GM18861 (cell line): ENCODE results near the gene DEPDC5.
"Not testable (repeated sequence)": the region's sequence is repeated elsewhere in the genome, so short reads cannot be mapped to it uniquely, and the experiment has no call there.

Experiments
- ATAC-seq: cut with Tn5 transposase; IDR thresholded peaks from one replicate; pipeline ENCODE4 v1.9.1; 2021; ENCODE audit not compliant: unreplicated experiment

The DEPDC5 gene

DNA sequence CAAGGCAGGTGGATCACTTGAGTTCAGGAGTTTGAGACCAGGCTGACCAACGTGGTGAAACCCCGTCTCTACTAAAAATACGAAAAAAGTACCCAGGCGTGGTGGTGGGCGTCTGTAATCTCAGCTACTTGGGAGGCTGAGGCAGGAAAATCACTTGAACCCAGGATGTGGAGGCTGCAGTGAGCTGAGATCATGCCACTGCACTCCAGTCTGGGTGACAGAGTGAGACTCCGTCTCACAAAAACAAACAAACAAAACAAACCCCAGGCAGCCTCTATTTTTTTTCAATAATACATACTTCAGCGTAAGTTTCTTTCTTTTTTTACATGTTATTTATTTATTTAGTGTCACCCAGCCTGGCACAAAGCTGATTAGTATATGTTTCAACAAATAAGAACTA lies 60.1 kb downstream of the DEPDC5 start:
- ATAC-seq, result not testable (repeated sequence)

DNA sequence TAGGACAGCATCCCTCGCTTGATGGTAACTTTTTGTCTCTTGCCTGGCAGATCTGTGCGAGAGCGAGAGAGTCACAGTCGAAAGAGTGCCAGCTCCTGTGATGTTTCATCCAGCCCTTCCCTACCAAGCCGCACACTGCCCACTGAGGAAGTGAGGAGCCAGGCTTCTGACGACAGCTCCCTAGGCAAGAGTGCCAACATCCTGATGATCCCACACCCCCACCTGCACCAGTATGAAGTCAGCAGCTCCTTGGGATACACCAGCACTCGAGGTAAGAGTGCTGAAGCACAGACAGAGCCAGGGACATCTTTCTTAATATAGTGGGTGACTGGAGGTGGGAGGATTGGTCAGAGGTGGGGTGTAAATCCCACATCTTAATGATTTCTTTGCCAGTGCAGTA lies 61.1 kb downstream of the DEPDC5 start:
- ATAC-seq, result no peak

DNA sequence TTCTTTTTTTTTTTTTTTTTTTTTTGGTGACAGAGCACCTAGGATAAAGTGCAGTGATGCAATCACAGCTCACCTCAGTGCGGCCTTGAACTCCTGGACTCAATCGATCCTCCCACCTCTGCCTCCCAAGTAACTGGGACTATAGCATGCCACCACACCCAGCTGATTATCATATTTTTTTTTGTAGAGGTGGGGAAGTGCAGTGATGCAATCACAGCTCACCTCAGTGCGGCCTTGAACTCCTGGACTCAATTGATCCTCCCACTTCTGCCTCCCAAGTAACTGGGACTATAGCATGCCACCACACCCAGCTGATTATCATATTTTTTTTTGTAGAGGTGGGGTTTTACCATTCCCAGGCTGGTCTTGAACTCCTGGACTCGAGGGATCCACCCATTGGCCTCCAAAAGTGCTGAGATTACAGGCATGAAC lies 61.6 kb downstream of the DEPDC5 start:
- not testable (repeated sequence) for ATAC-seq

DNA sequence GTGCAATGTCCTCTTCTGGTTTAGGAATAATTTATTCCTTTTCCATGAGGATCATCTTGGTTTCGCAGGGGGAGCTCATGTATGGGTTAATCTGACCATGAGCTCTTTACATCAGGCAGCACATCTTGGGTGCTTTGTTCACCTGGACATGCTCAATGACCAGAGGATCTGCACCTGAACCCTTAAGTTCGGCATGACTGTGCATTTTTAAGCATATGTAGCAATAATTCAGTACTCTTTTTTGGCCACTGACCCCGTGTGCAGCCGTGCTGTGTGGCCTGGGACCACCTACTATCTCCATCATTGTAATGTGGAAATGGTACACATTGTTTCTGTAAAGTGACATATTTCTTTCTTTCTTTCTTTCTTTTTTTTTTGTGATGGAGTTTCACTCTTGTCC lies 62.9 kb downstream of the DEPDC5 start:
- ATAC-seq, result no peak

DNA sequence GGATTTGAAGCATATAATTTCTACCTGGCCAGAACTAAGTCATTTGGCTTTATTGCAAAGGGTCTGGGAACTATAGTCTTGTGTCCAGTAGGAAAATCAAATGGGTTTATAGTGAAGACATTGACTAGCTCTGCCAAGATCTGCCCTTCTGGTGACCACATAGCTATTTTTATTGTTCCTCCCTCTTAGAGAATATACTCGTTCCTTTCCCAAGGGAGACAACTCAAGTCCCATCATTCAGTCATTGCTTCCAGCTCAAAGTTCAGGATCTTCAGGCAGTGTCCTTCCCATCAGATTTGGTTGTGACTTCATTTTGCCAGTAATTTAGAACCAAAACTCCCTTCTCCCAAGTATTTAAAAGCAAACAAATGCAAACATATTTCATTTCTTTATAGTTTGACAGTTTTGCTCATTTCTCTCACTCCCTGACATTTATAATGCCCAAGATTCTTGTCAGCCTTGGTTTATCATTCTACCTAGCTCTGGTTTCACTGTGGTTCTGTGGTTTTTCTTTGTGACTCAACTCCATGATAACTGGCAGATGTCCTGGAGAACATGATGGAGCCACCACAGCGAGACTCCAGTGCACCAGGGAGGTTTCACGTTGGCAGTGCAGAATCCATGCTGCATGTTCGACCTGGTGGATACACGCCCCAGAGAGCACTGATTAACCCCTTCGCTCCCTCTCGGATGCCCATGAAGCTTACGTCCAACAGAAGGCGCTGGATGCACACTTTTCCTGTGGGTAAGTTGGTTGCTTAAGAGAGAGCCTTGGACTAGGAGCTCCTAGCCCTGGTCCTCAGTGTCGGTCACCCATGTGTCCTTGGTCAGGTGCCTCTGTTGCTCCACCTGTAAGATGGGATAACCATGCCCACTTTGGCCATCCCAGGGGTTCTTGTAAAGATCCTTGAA lies 64.9 kb downstream of the DEPDC5 start:
- ATAC-seq, result no peak

DNA sequence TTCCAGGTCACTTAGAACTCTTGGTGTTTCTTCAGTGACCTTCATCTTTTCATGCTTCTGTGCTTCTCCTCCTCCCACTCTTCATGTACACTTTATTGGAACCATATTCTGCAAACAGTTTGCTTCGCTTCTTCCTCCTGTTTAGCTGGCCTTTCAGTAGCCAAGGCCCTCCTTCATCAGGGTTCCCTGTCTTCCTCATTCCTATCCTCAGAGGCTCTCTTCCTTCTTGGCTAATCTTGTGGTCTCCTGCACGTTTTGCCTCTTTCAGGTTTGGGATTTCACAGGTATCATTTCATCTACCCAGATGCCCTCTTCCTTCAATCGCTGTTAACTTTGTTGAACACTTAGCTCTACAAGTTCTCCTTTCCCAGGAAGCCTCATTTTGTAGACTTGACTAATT lies 66.8 kb downstream of the DEPDC5 start:
- no peak for ATAC-seq

DNA sequence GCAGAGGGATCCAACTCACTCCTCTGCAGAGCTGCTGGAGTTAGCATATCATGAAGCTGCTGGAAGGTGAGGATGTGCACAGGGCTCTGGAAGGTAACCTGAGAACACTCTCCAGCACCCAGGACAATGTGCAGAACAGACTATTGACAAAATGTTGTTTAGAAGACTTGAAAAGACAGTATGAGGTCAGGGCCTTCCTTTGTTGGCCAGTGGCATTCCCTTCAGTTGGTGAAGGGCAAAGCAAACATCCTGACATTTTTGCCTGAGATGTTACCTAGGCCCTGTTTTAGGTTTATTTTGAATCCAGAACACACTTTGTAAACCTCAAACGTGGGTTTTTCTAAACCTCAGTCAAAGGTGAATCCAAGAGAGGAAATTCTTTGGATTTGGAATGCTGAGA lies 67.8 kb downstream of the DEPDC5 start:
- no peak for ATAC-seq

DNA sequence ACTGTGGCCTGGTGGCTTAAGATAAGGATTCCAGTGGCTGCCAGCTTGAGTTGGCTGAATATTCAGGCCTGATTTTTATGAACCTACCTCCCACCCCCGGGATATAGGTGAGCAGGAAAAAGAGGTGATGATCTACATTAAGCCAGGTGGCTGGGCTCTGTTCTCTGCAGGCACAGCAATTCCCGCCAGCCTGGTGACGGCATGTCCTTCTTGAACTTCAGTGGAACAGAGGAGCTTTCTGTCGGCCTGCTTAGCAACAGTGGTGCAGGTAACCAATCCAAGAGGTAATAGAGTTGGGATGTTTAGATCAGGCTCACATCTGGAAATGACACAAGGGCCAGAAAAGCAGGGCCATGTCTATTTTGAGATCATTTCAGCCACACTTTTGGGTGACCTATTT lies 68.7 kb downstream of the DEPDC5 start:
- ATAC-seq, result no peak

DNA sequence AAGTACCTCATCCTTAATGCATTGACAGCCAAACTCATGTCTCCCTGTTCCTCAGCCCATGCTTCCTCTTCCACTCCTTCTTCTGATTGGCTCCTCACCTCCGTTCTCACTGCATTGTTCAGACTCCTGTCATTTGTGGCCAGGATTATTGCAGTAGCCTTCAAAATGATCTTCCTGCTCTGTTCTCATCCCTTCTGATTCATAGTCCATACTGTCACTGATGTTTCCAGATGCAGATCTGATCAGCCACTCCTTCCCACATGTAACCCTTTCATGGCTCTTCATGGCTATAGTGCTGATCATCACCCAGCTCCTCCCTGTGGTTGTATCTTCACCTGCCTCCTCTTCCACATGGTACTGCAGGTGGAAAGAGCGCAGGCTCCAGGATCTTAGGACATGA lies 71.7 kb downstream of the DEPDC5 start:
- no peak for ATAC-seq

DNA sequence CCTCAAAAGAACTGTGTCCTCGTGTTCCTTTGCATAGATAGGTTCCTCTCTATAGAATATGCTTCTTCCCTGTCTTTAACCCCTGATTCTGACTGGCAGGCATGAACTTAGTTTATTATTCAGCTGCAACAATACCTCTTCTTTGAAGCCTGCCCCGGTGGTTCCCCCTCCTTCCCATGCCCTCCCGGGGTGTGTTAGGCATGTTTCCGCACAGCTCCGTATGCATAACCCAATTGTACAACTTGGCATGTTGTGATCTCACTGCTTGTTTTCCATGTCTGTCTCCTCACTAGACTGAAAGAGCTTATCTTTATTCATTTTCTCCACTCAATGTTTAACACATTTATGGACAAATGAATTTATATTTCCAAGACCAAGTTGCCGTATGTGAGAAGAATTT lies 72.6 kb downstream of the DEPDC5 start:
- no peak for ATAC-seq

DNA sequence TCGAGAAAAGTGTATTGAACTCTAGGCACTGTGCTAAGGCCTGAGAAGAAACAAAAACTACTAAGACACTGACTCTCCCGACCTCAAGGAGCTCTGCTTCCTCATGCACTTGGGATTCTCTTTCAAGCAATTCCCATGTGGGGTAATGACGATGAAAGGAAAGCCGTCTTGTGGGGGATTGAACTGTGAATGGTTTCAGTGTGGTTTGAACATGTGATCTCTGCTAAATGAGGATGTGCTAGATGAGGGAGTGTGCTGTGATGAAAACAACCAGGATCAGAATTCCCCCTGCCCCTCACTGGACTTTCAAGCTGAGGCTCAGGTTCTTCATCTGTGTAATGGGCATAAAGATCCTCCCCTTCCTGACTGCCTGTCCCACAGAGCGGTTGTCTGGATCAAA lies 74.9 kb downstream of the DEPDC5 start:
- no peak for ATAC-seq

DNA sequence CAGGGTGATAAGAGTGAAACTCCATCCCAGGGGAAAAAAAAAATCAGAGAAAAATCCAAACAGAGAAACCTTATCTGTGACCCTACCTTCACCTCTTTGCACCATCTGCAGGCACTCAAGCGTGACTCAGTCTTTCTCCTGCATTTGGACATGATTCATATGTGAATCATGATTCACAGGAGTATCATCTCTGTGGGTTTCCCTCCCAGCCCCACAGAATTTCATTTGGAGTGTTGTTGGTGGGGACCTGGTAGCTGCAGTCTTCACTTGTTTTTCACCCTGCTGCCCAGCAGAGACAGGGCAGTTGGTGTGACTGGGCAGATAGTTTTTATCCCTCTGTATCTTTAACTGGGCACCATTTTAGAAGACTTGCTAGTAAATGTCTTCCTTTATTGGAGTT lies 75.7 kb downstream of the DEPDC5 start:
- ATAC-seq, result no peak

DNA sequence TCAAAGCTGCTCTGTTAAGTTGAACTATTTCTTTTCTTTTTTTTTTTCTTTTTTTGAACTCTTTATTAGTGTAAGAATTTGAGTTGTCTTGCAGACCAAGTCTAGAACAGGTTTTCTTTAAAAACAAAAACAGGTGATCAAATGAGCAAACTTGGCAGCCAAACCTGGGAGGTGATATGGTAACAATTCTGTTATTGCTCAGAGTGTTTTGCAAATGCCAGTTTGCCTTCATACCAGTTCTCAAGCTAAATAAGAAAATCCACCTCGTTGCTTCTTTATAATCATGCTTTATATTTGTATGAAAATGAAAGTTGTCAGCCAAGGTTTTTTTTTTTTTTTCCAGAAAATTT lies 76.9 kb downstream of the DEPDC5 start:
- no peak for ATAC-seq

DNA sequence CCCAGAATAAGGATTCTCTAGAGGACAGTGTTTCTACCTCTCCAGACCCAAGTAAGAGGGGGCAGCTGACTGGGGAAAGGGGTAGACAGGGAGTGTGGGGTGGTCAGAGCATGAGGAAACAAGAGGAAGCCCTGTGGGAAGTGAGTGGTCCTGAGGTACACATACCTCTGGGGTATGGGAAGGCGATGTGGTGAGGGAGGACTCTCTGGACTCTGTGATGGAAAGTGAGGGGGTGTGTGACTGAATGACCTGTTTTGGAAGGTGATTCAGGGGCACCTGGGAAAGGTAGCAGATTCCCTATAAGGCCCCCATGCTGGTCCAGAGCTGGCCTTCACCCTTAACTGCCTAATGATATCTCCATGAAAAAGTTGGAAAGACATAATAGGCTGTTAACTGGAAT lies 80.1 kb downstream of the DEPDC5 start:
- no peak for ATAC-seq

DNA sequence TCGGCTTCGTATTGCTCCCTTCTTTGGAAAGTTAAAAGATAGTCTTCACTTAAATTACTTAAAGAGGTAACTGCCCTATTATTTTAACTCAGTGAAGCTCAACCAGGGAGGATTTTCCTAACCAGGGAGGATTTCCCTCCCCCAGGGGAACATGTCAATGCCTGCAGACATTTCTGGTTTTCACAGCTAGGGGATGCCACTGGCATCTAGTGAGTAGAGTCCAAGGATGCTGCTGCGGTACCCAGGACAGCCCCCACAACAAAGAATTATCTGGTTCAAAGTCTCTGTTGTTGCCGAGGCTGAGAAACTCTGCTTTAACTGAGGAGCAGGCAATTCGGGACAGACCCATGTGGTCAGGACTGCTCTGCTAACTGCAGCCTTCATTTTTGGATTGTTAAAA lies 82.2 kb downstream of the DEPDC5 start:
- ATAC-seq, result no peak

DNA sequence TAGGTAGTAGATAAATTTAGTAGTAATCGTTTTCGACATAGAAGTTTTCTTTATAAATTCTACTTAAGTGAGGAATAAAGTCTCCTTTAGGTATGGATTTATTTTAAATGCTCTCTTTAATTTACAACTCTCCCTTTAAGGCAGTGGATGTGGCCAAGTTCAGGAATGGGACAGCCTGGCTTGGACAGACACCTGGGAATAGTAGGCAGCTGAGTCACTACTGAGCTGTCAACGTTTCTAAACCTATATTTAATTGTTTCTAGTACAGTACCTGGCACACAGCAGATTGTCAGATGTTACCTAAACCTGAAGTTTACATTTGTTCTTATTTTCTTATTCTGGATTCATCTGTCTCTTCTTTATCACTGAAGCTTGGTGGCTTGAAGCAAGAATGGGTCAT lies 85.1 kb downstream of the DEPDC5 start:
- ATAC-seq, result no peak

DNA sequence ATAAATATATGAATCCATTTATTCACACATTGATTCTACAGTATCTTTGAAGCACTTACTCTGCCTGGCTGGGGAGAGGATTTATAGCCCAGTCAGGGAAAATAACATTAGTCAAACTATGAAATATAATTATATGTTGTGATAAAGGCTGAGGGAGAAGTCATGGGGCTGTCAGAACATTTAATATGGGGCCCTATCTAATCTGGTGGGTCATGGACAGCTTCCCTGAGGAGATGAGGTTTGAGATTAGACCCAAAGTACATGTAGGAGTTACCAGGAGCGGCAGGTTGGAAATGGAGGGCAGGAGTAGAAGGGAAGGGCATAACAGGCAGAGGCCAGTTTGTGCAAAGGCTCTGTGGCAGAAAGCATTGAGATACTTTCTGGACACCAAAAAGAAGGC lies 86.2 kb downstream of the DEPDC5 start:
- no peak for ATAC-seq

DNA sequence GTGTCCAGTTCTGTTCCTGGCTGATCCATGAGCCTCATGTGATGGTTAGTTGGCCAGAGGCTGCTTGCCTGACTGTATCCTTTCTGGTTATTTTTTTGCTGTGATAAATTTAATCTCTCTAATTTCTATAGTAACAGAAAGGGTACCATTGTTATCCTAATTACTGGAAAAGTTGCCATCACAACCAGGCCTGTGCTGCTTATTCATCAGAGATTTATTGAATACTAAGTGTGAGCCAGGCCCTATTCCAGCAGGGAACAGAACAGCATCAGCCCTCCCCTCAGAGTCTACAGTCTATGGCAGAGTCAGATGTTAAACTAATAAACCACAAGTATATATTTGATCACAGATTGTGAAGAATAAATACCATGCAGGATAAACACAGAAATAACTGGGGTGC lies 86.8 kb downstream of the DEPDC5 start:
- ATAC-seq, result no peak

DNA sequence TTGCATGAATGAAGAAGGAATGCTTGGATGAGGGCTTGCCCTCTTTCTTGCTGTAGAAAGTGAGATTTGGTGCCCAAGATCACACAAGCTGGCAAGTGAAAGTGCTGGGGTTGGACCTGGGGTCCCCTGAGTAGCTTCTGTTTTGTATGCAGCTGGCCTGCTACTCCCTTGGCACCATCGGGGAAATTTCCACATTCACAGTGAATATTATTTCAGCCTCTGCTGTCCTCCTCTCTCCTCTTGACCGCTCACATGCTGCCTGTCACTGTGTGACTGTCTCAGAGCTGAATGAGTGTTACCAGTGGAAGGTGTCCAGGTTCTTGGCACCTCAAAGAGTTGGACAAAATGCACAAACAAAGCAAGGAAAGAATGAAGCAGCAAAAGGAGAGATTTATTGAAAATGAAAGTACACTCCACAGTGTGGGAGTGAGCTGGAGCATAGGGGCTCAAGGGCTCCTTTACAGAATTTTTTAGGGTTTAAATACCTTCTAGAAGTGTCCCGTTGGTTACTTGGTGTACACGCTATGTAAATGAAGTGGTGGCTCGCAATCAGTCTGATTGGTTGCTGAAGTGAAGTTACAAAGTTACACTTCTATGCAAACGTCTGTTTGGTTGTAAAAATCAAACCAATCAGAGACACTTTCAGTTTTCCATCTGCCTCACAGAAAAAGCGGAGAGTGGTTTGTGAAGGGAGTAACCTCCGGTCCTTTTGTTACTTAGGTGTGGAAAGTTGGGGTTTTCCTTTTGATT lies 87.4 kb downstream of the DEPDC5 start:
- ATAC-seq, result no peak

DNA sequence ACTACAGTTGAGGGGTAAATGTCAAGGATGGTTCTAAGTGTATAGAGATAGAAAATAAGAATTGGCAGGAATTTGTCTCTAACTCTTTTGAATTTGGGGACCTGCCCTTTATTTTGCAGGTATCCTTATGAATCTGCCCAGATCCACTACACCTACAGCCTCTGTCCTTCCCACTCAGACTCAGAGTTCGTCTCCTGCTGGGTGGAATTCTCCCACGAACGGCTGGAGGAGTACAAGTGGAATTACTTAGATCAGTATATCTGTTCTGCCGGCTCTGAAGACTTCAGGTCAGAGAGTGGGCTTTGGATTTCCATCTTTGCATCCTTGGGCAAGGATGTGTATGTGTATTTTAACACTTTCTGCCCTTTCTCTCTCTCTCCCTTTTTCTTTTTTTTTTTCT lies 89.7 kb downstream of the DEPDC5 start:
- ATAC-seq, result no peak

DNA sequence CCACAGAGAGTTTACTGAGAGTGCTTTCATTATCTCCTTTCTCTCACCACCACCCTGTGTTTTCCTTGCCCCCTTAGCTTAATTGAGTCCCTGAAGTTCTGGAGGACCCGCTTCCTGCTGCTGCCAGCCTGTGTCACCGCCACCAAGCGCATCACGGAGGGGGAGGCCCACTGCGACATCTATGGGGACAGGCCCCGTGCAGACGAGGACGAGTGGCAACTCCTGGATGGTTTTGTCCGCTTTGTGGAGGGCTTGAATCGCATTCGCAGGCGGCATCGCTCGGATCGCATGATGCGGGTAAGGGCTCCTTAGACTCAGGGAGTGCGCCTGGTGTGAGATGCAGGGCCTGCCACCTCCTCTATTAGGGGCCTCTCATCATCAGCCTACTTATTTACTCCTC lies 91.1 kb downstream of the DEPDC5 start:
- ATAC-seq, result no peak
